Measurements from ENCODE around the gene HLA-DRA. TPM values are rescaled to one million over a fixed set of nuclear protein-coding genes. Genes with fewer than 3 reads are reported as not detected.

The HLA-DRA gene
- total and polyA plus RNA-seq, 2 donors (not counting 1 experiment from before 2014, with no cell fraction given), result 0.17 to 0.99 TPM

GRCh38 chr6:32445321-32445854, 5.7 kb downstream of the HLA-DRA start:
- H3K9ac ChIP-seq (ENCODE audit: insufficient read depth, low read length), result no peak overlapping the region
- no peaks in the 10 kb centered on the region for H3K27me3 ChIP-seq (ENCODE audit: control insufficient read depth, insufficient read depth, low read length)
- H3K27ac ChIP-seq (ENCODE audit: insufficient read depth, low read length), result no peak overlapping the region
- TF ChIP-seq CTCF (conservative IDR thresholded peaks at IDR 0.05 in 1 of 2, IDR thresholded peaks at IDR 0.05 in 1 of 2; ENCODE audit: low read depth in 1 of 2, low read length in 2 of 2) (no peak), EZH2 (IDR thresholded peaks at IDR 0.05; ENCODE audit: low read length, missing control alignments) (no peak)
- no peaks in the 10 kb centered on the region for H3K79me2 ChIP-seq (ENCODE audit: control insufficient read depth, insufficient read depth, low read length)
- H3K36me3 ChIP-seq (ENCODE audit: control insufficient read depth, insufficient read depth, low read length), result no peaks in the 10 kb centered on the region
- H3K9me3 ChIP-seq (ENCODE audit: control insufficient read depth, insufficient read depth, low read depth, low read length), result no peaks in the 10 kb centered on the region
- H3K4me3 ChIP-seq (replicated peaks in 1 of 4; ENCODE audit: control extremely low read depth in 1 of 4, insufficient read depth in 1 of 4, low read depth in 3 of 4, low read length in 4 of 4), result no peak overlapping the region
- no peak overlapping the region for H3K4me2 ChIP-seq (ENCODE audit: extremely low read depth, insufficient read depth, low read length)
- no peaks in the 10 kb centered on the region for H4K20me1 ChIP-seq (ENCODE audit: control insufficient read depth, extremely low read depth, insufficient read depth, low read length)
- no peak for DNase-seq (ENCODE audit: low read depth in 2 of 2)
- no peak overlapping the region for H2AFZ ChIP-seq (ENCODE audit: low read length)
- no peaks in the 10 kb centered on the region for H3K4me1 ChIP-seq (ENCODE audit: control insufficient read depth, extremely low read depth, insufficient read depth, low read length)

- no peak for DNase-seq (ENCODE audit: low read depth in 2 of 2)
Observed at GRCh38 chr6:32447932-32448331, 8.2 kb downstream of the HLA-DRA start.

GRCh38 chr6:32449088-32449736, 9.5 kb downstream of the HLA-DRA start:
- Histone ChIP-seq H3K79me2 (ENCODE audit: control insufficient read depth, insufficient read depth, low read length) (no peaks in the 10 kb centered on the region), H3K9me3 (ENCODE audit: control insufficient read depth, insufficient read depth, low read depth, low read length) (no peaks in the 10 kb centered on the region), H2AFZ (ENCODE audit: low read length) (no peak overlapping the region), H3K4me2 (ENCODE audit: extremely low read depth, insufficient read depth, low read length) (no peak overlapping the region), H3K4me1 (ENCODE audit: control insufficient read depth, extremely low read depth, insufficient read depth, low read length) (no peaks in the 10 kb centered on the region), H3K27me3 (ENCODE audit: control insufficient read depth, insufficient read depth, low read length) (no peaks in the 10 kb centered on the region), H3K9ac (ENCODE audit: insufficient read depth, low read length) (no peak overlapping the region), H4K20me1 (ENCODE audit: control insufficient read depth, extremely low read depth, insufficient read depth, low read length) (no peaks in the 10 kb centered on the region), H3K4me3 (replicated peaks in 1 of 4; ENCODE audit: control extremely low read depth in 1 of 4, insufficient read depth in 1 of 4, low read depth in 3 of 4, low read length in 4 of 4) (no peak overlapping the region), H3K36me3 (ENCODE audit: control insufficient read depth, insufficient read depth, low read length) (no peaks in the 10 kb centered on the region), H3K27ac (ENCODE audit: insufficient read depth, low read length) (no peak overlapping the region)
- TF ChIP-seq CTCF (conservative IDR thresholded peaks at IDR 0.05 in 1 of 2, IDR thresholded peaks at IDR 0.05 in 1 of 2; ENCODE audit: low read depth in 1 of 2, low read length in 2 of 2) (no peak), EZH2 (IDR thresholded peaks at IDR 0.05; ENCODE audit: low read length, missing control alignments) (no peak)
- no peak for DNase-seq (ENCODE audit: low read depth in 2 of 2)

More at GRCh38 chr6:32447932-32448331, 8.2 kb downstream of the HLA-DRA start:
- H4K20me1 ChIP-seq (ENCODE audit: control insufficient read depth, extremely low read depth, insufficient read depth, low read length), result no peaks in the 10 kb centered on the region
- no peak for TF ChIP-seq EZH2 (IDR thresholded peaks at IDR 0.05; ENCODE audit: low read length, missing control alignments)
- no peak for TF ChIP-seq CTCF (conservative IDR thresholded peaks at IDR 0.05 in 1 of 2, IDR thresholded peaks at IDR 0.05 in 1 of 2; ENCODE audit: low read depth in 1 of 2, low read length in 2 of 2)
- H3K9ac ChIP-seq (ENCODE audit: insufficient read depth, low read length), result no peak overlapping the region
- no peak overlapping the region for H2AFZ ChIP-seq (ENCODE audit: low read length)
- H3K9me3 ChIP-seq (ENCODE audit: control insufficient read depth, insufficient read depth, low read depth, low read length), result no peaks in the 10 kb centered on the region
- no peaks in the 10 kb centered on the region for H3K79me2 ChIP-seq (ENCODE audit: control insufficient read depth, insufficient read depth, low read length)
- H3K4me1 ChIP-seq (ENCODE audit: control insufficient read depth, extremely low read depth, insufficient read depth, low read length), result no peaks in the 10 kb centered on the region
- H3K4me3 ChIP-seq (replicated peaks in 1 of 4; ENCODE audit: control extremely low read depth in 1 of 4, insufficient read depth in 1 of 4, low read depth in 3 of 4, low read length in 4 of 4), result no peak overlapping the region
- H3K27ac ChIP-seq (ENCODE audit: insufficient read depth, low read length), result no peak overlapping the region
- H3K36me3 ChIP-seq (ENCODE audit: control insufficient read depth, insufficient read depth, low read length), result no peaks in the 10 kb centered on the region
- H3K4me2 ChIP-seq (ENCODE audit: extremely low read depth, insufficient read depth, low read length), result no peak overlapping the region
- no peaks in the 10 kb centered on the region for H3K27me3 ChIP-seq (ENCODE audit: control insufficient read depth, insufficient read depth, low read length)
